Cardiac fibroblast (primary cell): ENCODE data around the gene CRB3.

ENCODE experiments used
- DNase-seq, 2 donors: peaks; one replicate each; pipeline versions ENCODE4 v3.0.0 to v3.0.0-alpha.2; 2010; ENCODE audit warnings: low read depth in 2 of 2
- H3K4me3 ChIP-seq, 2 donors: replicated peaks in 1 of 2; 1 replicate in 1 of 2; 2 replicates in 1 of 2; pipeline ENCODE4 v1.5.1; 2011; ENCODE audit warnings: low read depth in 2 of 2, low read length in 2 of 2, mild to moderate bottlenecking in 2 of 2, moderate library complexity in 1 of 2
- TF ChIP-seq, protein P1 (sequence below): IDR thresholded peaks from one replicate; pipeline ENCODE4 v1.5.1; 2011; ENCODE audit warnings: low read depth, mild to moderate bottlenecking, low read length, inconsistent platforms

CRB3 gene

DNA sequence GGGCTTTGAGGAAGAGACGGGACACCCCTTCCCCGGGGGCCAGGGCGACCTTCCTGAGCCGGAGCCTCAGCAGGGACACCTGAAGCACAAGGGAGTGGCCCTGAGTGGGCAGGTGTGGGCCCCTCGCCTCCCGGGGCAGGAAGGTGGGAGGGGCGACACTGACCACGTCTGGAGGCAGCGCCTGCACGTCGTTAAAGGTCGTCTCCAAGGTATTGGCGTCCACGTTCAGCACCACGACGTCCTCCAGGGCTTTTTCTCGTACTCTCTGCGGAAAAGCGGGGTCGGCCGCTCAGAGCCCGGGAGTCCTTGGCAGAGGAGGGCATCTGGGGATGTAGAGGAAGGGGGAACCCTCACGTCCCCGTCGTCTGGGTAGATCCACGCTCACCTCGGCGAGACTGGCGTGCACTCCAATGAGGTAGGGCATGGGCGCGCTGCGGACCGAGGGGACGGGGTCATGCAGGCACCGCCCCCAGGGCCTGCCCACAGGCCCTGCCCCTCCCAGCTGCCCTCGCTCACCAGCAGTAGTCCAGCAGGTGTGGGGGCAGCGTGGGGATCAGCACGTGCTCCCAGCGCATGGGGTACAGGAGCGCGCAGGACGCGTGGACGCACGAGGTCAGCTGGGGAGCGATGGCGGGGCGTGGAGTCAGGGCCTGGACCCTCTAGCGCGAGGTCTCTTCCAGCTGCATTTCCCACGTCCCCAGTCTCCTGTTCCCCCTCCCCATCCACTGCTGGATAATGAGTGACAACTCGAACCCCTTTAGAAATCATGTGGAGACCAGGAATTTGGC is 11.4 kb downstream of the CRB3 start:
- H3K4me3 ChIP-seq, result no peak overlapping the region
- no peak for DNase-seq
- TF ChIP-seq, protein P1, sequence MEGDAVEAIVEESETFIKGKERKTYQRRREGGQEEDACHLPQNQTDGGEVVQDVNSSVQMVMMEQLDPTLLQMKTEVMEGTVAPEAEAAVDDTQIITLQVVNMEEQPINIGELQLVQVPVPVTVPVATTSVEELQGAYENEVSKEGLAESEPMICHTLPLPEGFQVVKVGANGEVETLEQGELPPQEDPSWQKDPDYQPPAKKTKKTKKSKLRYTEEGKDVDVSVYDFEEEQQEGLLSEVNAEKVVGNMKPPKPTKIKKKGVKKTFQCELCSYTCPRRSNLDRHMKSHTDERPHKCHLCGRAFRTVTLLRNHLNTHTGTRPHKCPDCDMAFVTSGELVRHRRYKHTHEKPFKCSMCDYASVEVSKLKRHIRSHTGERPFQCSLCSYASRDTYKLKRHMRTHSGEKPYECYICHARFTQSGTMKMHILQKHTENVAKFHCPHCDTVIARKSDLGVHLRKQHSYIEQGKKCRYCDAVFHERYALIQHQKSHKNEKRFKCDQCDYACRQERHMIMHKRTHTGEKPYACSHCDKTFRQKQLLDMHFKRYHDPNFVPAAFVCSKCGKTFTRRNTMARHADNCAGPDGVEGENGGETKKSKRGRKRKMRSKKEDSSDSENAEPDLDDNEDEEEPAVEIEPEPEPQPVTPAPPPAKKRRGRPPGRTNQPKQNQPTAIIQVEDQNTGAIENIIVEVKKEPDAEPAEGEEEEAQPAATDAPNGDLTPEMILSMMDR, result no peak

DNA sequence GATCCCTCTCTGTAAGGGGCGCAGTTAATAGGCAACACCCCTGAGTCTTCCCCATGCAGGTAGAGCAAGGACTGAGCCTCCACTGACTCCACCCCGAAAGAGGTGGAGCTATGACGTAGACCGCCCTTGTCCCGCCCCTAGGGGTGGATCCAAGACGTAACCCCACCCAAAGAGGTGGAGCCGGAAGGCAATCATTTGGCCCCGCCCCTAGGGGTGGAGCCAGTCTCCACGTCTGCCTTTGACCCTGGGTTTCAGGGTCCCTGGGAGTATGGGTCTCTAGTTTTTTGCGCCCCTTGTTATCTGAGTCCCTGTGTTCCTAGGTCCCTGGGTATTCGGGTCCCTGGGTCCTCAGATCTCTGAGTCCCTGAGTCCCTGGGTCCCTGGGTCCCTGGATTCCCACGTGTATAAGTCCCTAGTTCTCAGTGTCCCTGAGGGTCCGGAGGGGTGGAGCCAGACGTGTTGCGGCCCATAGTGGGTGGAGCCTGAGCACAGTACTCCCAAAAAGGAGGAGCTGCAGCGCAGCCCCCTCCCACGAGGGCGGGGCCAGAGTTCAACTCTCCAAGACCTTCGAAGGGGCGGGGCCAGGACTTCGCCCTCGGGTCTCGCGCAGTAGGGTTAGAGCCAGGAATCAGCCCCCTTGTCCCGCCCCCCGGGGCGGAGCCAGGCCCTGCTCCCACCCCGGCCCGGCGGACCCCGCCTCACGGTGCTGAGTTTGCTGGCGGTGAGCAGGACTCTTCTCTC is 12.3 kb downstream of the CRB3 start:
- TF ChIP-seq, protein P1, result no peak
- no peak overlapping the region for H3K4me3 ChIP-seq
- DNase-seq, result peak; percentile 48 to 56

DNA sequence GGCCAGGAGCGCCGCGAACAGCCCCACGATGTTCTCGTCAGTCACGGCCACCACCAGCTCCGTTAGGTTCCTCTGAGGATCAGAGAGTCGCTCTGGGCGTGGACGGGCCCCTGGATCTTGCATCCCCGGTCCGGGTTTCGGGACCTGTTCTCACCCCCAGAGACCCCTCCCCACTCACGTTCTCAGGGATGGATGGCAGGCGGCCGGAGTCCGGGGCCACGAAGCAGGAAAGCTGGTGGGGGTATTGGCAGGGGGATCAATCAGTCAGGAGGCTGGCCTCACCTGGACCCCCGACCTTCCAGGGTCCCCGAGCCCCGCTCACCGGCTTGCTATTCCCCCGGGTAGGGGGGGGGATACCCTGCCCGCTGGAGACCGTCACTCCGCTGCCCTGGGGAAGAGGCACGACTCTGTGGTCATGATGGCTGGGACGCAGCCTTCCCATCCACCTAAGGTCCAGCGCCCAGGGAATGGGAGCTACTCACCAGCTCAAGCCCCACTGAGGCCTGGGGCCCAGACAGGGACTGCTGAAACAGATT is 12.9 kb downstream of the CRB3 start:
- TF ChIP-seq, protein P1, result no peak
- DNase-seq, result no peak
- H3K4me3 ChIP-seq, result no peak overlapping the region

DNA sequence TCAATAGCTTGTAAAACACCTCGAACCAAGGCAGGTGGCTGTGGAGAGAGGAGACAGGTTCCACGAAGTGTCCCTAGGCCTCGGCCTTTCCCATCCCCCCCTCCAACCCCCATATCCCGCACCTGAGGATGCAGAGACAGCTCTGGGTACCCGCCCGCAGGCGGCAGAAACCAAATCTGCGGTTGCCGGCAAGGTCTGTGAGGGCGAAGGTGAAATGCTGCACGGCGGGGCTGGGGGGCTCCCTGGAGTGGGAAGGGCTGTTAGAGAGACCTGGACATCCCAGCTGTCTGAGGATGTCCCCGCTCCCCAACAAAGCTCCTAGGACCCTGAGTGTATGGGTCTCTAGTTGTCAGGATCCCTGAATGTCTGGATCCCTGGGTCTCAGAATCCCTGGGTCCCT is 14.7 kb downstream of the CRB3 start:
- TF ChIP-seq, protein P1, result no peak
- no peak for DNase-seq
- no peak overlapping the region for H3K4me3 ChIP-seq

DNA sequence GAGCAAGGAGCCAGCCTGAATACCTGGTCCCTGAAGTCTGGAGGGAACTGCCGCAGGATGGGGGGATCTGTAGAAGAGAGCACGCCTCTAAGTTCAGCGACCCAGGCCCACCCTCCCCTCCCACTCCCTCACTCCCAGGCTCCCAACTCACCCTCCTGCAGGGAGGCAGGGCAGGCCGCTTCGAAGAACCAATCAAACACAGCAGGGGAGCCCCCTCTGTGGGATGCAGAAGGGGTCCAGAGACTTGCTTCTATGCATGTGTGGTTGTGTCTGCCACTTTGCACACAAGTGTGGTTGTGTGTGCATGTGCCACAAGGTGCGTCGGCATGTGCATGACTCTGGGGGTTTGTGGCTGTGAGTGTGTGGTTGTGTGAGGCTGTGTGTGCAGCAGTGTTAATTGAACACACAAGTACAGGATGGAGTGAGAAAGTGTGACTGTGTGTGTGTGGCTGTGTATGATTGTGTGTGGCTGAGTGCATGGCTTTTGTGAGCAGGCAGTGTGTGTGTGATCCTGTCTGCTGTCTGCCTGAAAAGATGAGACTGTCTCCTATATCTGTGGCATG is 15.8 kb downstream of the CRB3 start:
- H3K4me3 ChIP-seq, result no peak overlapping the region
- TF ChIP-seq, protein P1, result no peak
- DNase-seq, result no peak

DNA sequence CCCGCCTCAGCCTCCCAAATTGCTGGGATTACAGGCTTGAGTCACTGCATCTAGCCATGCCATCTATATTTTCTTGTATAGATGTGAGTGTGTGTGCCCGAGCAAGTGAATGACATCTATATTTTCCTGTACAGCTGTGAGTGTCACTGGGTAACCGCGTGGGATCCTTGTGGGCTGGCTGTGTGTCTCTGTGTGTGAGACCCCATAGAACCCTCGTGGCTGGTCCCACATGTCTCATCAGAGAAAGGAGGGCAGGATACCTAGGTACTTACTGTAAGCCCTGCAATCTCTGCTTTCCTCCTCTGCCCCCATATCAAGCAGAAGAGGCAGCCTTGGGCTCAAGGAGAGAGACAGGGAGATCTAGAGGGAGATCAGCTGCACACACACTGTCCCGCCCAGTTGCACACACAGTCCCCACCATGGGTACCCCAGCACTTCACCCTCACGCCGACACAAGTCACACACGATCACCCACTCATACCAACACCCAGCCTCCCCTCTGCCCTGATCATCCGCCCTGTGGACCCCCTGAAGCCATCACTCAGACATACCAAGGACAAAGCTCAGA is 16.9 kb downstream of the CRB3 start:
- TF ChIP-seq, protein P1, result no peak
- no peak for DNase-seq
- H3K4me3 ChIP-seq, result no peak overlapping the region
